Loucy (cell line): ENCODE measurements around the gene CPEB1.

Experiments used
- H2AFZ ChIP-seq: fragments of 200-600 bp; sonication (generic); 2 replicates; pipeline ENCODE4 v1.6.0; 2016; ENCODE audit warnings: antibody characterized with exemption, mild to moderate bottlenecking, low read length, moderate library complexity
- H3F3A ChIP-seq: fragments of 200-600 bp; 2 replicates; pipeline ENCODE4 v1.6.0; 2016; ENCODE audit warnings: antibody characterized with exemption, low read depth, mild to moderate bottlenecking
- H3K27me3 ChIP-seq: fragments of 200-600 bp; sonication (generic); 2 replicates; pipeline ENCODE4 v1.6.1; 2014; ENCODE audit warnings: low read length, mild to moderate bottlenecking; ENCODE audit not compliant: insufficient read depth, poor library complexity, severe bottlenecking
- H3K36me3 ChIP-seq: fragments of 200-600 bp; sonication (generic); 2 replicates; pipeline ENCODE4 v1.6.1; 2016; ENCODE audit warnings: low read length; ENCODE audit not compliant: insufficient read depth
- H3K4me1 ChIP-seq: fragments of 200-600 bp; sonication (generic); 2 replicates; pipeline ENCODE4 v1.5.1; 2014; ENCODE audit warnings: low read length, mild to moderate bottlenecking; ENCODE audit not compliant: insufficient read depth, poor library complexity, severe bottlenecking
- H3K4me2 ChIP-seq: fragments of 200-600 bp; sonication (generic); 2 replicates; pipeline ENCODE4 v1.6.0; 2014; ENCODE audit warnings: antibody characterized with exemption, low read length, low read depth, mild to moderate bottlenecking; ENCODE audit not compliant: poor library complexity, severe bottlenecking
- H3K4me3 ChIP-seq: fragments of 200-600 bp; sonication (generic); 2 replicates; pipeline ENCODE4 v1.5.1; 2014; ENCODE audit warnings: low read length, mild to moderate bottlenecking, mixed read lengths; ENCODE audit not compliant: poor library complexity, severe bottlenecking
- H3K79me2 ChIP-seq: fragments of 200-600 bp; sonication (generic); 2 replicates; pipeline ENCODE4 v1.6.1; 2014; ENCODE audit warnings: low read length; ENCODE audit not compliant: insufficient read depth
- H3K9ac ChIP-seq: fragments of 200-600 bp; sonication (generic); 2 replicates; pipeline ENCODE4 v1.6.0; 2014; ENCODE audit warnings: mild to moderate bottlenecking, low read depth, low read length, moderate library complexity; ENCODE audit not compliant: poor library complexity, severe bottlenecking
- H3K9me2 ChIP-seq: fragments of 200-600 bp; sonication (generic); replicated peaks from 2 replicates; pipeline ENCODE4 v1.6.1; 2016; ENCODE audit warnings: low read depth, low read length, mixed read lengths
- H3K9me3 ChIP-seq: fragments of 200-600 bp; sonication (generic); 2 replicates; pipeline ENCODE4 v1.6.1; 2014; ENCODE audit warnings: mild to moderate bottlenecking, antibody characterized with exemption, low read length, low read depth; ENCODE audit not compliant: insufficient read depth
- H4K20me1 ChIP-seq: fragments of 200-600 bp; sonication (generic); 2 replicates; pipeline ENCODE4 v1.6.0; 2014; ENCODE audit warnings: antibody characterized with exemption, low read length, mild to moderate bottlenecking; ENCODE audit not compliant: insufficient read depth, poor library complexity, severe bottlenecking
- EZH2phosphoT487 ChIP-seq: fragments of 200-600 bp; IDR thresholded peaks from 2 replicates; pipeline ENCODE4 v1.6.1; 2018; ENCODE audit warnings: antibody characterized with exemption, mild to moderate bottlenecking, moderate library complexity, borderline replicate concordance
- TF ChIP-seq, protein P1 (sequence below): fragments of 200-600 bp; sonication (generic); conservative IDR thresholded peaks from 2 replicates; pipeline ENCODE4 v1.5.1; 2014; ENCODE audit warnings: mild to moderate bottlenecking, antibody characterized with exemption, low read length

CPEB1 gene

DNA sequence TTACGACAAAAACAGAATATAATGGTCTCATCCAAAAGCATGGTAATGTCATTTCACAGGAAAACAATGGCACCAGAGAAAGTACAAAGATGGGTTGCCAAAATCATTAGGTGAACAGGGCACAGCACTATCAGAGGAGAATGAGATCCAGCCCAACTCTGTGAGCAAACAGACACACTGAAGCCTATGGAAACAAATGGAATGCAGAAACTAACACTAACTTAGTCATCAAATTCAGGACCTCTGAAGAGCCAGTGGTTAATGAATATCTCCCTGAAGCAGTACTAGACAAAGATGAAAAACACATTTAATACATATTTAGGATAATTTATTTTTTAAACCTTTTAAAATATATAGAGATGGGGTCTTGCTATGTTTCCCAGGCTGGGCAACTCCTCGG, 92.3 kb downstream of the CPEB1 start:
- Histone ChIP-seq H3F3A (no peaks in the 10 kb centered on the region), H3K4me3 (no peak overlapping the region), H3K36me3 (no peaks in the 10 kb centered on the region), H3K4me1 (no peaks in the 10 kb centered on the region), H3K9me2 (no peaks in the 10 kb centered on the region), H3K9ac (no peak overlapping the region), H3K27me3 (peaks cover 7% of the 10 kb centered on the region), H3K9me3 (no peaks in the 10 kb centered on the region), H2AFZ (no peak overlapping the region), H4K20me1 (no peaks in the 10 kb centered on the region), H3K4me2 (no peak overlapping the region), H3K79me2 (no peaks in the 10 kb centered on the region)
- TF ChIP-seq EZH2phosphoT487 = no peak
- TF ChIP-seq, protein P1, sequence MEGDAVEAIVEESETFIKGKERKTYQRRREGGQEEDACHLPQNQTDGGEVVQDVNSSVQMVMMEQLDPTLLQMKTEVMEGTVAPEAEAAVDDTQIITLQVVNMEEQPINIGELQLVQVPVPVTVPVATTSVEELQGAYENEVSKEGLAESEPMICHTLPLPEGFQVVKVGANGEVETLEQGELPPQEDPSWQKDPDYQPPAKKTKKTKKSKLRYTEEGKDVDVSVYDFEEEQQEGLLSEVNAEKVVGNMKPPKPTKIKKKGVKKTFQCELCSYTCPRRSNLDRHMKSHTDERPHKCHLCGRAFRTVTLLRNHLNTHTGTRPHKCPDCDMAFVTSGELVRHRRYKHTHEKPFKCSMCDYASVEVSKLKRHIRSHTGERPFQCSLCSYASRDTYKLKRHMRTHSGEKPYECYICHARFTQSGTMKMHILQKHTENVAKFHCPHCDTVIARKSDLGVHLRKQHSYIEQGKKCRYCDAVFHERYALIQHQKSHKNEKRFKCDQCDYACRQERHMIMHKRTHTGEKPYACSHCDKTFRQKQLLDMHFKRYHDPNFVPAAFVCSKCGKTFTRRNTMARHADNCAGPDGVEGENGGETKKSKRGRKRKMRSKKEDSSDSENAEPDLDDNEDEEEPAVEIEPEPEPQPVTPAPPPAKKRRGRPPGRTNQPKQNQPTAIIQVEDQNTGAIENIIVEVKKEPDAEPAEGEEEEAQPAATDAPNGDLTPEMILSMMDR = no peak

DNA sequence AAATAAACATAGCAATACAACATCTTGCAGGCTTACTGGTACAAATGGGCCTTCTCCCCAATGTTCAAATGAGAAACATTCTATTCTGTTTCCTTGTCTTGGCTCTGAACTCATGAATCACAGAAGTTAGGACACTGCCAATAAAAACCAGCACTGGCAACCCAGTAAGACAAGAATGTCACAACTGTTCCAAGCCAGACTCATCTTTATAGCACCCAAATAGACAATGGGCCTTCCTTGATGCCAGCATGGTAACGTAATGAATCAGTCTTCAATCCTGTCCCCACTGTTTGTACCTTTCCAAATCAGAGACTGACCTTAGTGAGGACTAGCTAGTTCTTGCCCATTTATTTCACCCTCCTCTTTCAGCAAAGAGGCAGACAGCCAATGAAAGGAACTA, 92.8 kb downstream of the CPEB1 start:
- Histone ChIP-seq H3K36me3 (no peaks in the 10 kb centered on the region), H4K20me1 (no peaks in the 10 kb centered on the region)

DNA sequence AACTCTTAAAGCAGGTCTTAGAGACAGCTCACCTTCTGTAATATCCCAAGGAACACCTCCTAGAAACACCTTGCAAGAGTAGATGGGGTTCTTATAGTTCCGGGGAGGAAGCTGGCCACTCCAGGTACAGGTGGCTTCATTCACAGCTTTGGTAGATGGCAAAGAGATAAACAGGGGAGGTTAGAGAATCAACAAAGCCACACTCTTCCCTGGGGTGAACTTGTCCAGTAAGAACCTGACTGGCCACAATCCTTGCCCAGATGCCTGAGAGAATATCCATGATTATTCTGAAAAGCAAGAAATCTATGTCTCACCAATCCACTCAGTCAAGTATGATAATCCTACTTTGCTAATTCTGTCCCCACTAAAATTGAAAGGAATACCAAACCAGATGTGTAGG, 93.3 kb downstream of the CPEB1 start:
- peaks cover 7% of the 10 kb centered on the region for H3K27me3 ChIP-seq
- no peaks in the 10 kb centered on the region for H4K20me1 ChIP-seq
- H3K4me3 ChIP-seq = no peak overlapping the region
- no peaks in the 10 kb centered on the region for H3K9me2 ChIP-seq
- H3K36me3 ChIP-seq = no peaks in the 10 kb centered on the region
- no peak overlapping the region for H3K4me2 ChIP-seq
- no peaks in the 10 kb centered on the region for H3K9me3 ChIP-seq
- H3K9ac ChIP-seq = no peak overlapping the region
- H3K79me2 ChIP-seq = no peaks in the 10 kb centered on the region
- H3K4me1 ChIP-seq = no peaks in the 10 kb centered on the region
- TF ChIP-seq, protein P1 = no peak
- H2AFZ ChIP-seq = no peak overlapping the region
- no peaks in the 10 kb centered on the region for H3F3A ChIP-seq

More for the DNA sequence above, 92.8 kb downstream of the CPEB1 start:
- no peak overlapping the region for H3K9ac ChIP-seq
- no peak overlapping the region for H3K4me2 ChIP-seq
- peaks cover 7% of the 10 kb centered on the region for H3K27me3 ChIP-seq
- H2AFZ ChIP-seq = no peak overlapping the region
- no peaks in the 10 kb centered on the region for H3K9me2 ChIP-seq
- no peak overlapping the region for H3K4me3 ChIP-seq
- no peaks in the 10 kb centered on the region for H3K4me1 ChIP-seq
- H3F3A ChIP-seq = no peaks in the 10 kb centered on the region
- H3K79me2 ChIP-seq = no peaks in the 10 kb centered on the region
- H3K9me3 ChIP-seq = no peaks in the 10 kb centered on the region
- TF ChIP-seq, protein P1 = no peak
- TF ChIP-seq EZH2phosphoT487 = no peak
